GM12875 (cell line): ENCODE results near the gene MKI67.
"Not testable (repeated sequence)": the region's sequence is repeated elsewhere in the genome, so short reads cannot be mapped to it uniquely, and the experiment has no call there.

ENCODE experiments used
- H3K4me3 ChIP-seq: one replicate; pipeline ENCODE4 v1.5.1; 2011; ENCODE audit warnings: low read depth, low read length, control low read depth
- CTCF ChIP-seq: IDR thresholded peaks from 2 replicates; pipeline ENCODE4 v1.5.1; 2011; ENCODE audit warnings: low read depth, mild to moderate bottlenecking, control low read depth, inconsistent platforms, low read length, moderate library complexity, borderline replicate concordance; ENCODE audit not compliant: insufficient read depth

Gene MKI67

GRCh38 chr10:128125944-128126764 is at the start of gene MKI67:
TSS of gene MKI67 (minus strand) at chr10:128126423. CDS start at chr10:128125667, 756 bp downstream.
- H3K4me3 ChIP-seq = peak within 1 kb of the TSS; percentile 91
- TF ChIP-seq CTCF = no peak

- H3K4me3 ChIP-seq = no peak overlapping the region
- no peak for TF ChIP-seq CTCF
Measured at GRCh38 chr10:128174581-128175559, 48.6 kb upstream of the MKI67 start.

GRCh38 chr10:128173386-128173785 is 47.2 kb upstream of the MKI67 start:
- no peak overlapping the region for H3K4me3 ChIP-seq
- TF ChIP-seq CTCF = no peak

- no peak for TF ChIP-seq CTCF
- H3K4me3 ChIP-seq = no peak overlapping the region
Measured at GRCh38 chr10:128172756-128173155, 46.5 kb upstream of the MKI67 start.

- no peak overlapping the region for H3K4me3 ChIP-seq
- TF ChIP-seq CTCF = no peak
Measured at GRCh38 chr10:128169811-128170379, 43.7 kb upstream of the MKI67 start.

- no peak overlapping the region for H3K4me3 ChIP-seq
- TF ChIP-seq CTCF = no peak
Measured at GRCh38 chr10:128167926-128168520, 41.8 kb upstream of the MKI67 start.

- not testable (repeated sequence) for H3K4me3 ChIP-seq
Measured at GRCh38 chr10:128167123-128167522, 40.9 kb upstream of the MKI67 start.
